HG02852 (cell line): ENCODE measurements around the gene KRT33B.

Experiments
- ATAC-seq: cut with Tn5 transposase; IDR thresholded peaks from one replicate; pipeline ENCODE4 v1.9.1; 2021; ENCODE audit warnings: mild to moderate bottlenecking, moderate library complexity; ENCODE audit not compliant: unreplicated experiment

The KRT33B gene

DNA sequence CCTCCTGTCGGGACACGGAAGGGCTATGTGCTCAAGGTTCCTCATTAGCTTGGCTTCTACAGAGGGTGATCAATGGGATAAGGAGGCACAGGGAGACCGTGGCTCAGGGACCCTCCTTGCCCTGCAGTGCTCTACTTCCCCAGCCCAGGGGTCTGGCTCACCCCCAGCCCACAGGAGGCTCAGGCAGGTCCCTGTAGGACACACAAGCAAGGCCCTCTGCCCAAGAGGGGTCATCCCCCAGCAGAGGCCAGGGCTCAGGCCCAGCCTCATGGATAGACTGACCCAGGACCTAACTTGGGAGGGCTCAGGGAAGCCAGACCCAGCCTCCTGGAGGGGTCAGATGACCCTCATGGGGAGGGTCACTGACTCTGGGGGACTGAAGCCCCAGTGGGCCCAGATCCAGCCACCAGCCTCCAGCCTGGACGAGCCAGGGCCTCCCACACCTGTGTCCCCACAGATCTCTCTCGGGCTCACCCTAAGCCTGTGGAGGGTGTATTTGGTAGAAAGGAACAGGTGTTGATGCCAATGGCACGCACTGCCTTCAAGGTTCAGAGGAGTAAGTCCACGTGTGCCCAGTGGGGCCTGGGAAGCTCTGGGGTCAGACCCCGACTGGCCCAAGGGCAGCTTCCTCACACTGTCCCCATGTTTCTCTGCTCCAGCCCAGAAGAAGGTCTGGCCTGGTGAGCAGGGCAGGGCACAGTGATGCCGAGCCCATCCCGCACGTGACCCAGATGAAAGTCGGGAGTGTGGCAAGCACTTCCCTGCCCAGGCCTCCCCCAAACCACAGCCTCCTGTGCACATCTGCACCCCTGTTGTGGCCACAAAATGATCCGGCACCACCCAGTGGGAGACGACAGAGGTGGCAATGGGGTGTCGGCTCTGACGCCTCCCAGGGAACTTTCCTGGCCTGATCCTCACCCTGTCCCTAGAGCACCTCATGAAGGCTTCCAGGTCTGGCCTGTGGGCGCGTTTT lies 43.2 kb downstream of the KRT33B start:
- no peak for ATAC-seq

DNA sequence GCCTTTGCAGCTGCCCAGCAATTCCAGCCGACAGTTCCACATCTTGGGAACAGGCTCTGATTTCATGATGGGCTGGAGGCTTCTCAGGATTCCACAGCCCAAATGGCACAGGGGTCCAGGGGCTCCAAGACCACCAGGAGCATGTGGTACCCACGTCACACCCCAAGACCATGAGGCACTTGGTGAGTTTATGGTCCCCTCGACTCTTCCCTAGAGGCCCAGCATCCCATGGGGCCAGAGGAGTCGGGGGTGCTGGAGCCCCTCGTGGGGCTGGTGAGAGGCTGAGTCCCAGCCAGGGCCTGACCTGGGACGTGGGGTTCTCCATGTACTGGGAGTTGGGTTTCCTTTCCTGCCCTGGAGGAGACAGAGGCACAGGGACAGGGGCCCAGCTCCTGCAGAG lies 44.0 kb downstream of the KRT33B start:
- ATAC-seq, result no peak

DNA sequence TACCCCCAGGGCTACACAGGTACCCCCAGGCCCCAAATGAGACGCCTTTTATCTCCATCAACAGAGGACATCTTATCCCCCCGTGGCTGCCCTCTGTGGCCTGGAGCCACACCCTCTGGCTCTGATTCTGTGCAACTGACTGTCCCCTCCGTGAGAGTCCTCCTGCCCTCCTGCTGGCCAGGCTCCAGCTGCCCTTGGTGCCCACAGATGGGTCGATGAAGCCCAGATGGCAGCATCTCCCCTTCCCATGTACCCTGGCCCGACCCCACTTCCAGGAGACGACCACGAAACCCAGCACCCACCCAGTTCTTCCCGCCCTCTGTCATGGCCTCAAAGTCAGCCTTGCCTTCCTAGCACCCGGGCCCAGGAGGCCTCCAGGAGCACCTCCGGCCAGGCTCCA lies 44.5 kb downstream of the KRT33B start:
- ATAC-seq, result no peak

DNA sequence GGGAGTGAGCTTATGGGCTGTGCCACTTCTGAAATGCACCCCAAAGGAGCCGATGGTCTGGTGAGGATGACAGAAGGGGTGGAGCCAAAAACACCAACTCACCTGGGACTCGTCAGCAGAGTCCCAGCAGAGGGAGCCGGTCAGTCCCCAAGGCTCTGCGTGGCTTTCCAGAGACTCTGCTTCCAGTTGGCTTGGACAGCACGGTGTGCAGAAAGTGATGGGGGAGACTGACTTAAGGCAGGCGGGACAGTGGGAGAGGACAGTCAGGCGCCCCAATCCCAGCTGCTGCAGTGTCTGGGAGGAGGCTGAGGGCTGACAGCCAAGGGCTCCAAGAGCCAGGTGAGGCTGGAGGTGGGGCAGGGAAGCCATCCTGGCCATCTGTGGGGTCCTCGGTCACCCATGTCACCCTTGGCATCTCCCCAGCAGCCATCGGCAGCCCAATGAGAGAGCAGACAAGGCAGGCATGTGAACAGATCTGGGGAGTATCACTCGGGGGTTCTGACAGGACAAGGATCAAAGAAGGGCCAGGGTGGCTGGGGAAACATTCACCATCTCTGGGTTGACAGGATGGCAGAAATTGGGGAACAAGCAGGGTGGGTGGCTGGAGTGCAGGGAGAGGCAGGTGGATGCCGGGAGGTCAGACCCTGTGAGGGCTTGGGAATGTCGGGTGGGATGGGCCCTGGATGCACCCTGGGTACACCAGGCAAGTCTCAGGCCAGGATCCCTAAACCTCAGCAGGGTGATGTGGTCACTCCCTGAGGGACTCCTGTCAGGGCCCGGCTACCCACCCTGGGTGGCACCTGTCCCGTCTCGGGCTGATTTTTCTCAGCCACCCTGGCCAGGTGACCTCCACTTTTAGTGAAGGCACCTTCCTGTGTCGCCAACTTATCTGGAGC lies 45.2 kb downstream of the KRT33B start:
- ATAC-seq, result no peak

DNA sequence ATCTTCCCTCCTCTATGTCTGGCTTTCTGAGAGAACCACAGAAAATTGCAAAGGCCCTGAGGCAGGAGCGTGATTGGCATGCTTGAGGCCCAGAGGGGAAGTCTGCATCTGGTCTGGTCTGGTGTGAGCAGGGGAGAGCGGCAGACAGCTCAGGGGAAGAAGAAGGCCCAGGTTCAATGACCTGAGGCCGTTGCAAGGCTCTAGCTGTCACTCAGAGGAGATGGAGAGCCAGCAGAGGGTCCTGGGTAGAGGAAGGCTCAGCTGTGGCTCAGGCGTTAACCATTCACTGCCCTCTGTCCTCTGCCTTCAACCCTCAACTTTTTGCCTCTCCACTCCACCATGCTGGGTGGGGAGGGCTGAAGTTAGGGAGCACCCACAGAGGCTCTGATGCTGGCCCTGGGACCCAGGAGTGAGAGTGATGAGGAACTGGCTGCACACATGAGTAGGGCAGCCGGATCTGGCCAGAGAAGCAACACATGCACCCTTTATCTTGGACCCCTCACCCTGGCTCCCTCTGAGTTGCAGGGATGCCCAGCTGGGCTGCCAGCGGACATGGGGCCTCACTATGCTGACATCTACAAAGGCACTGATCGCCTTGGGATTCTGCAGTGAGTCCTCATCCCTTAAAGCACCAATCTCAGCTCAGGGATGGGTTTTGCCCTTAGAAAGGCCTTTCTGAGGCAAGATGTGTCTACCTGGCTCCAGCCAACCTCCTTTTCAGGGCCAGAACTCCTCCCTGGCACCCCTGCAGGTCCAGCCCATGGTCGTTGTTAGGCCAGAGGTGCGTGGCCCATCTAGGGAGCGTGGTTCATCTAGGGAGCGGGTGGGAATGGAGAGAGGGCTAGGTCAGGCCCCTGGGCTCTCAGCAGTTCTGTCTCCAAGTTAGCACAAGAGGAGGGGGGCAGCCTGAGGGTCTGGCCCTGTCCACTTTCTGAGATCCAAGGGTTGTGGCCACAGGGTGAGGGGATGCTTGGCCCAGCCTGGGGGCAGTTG lies 46.4 kb downstream of the KRT33B start:
- no peak for ATAC-seq

DNA sequence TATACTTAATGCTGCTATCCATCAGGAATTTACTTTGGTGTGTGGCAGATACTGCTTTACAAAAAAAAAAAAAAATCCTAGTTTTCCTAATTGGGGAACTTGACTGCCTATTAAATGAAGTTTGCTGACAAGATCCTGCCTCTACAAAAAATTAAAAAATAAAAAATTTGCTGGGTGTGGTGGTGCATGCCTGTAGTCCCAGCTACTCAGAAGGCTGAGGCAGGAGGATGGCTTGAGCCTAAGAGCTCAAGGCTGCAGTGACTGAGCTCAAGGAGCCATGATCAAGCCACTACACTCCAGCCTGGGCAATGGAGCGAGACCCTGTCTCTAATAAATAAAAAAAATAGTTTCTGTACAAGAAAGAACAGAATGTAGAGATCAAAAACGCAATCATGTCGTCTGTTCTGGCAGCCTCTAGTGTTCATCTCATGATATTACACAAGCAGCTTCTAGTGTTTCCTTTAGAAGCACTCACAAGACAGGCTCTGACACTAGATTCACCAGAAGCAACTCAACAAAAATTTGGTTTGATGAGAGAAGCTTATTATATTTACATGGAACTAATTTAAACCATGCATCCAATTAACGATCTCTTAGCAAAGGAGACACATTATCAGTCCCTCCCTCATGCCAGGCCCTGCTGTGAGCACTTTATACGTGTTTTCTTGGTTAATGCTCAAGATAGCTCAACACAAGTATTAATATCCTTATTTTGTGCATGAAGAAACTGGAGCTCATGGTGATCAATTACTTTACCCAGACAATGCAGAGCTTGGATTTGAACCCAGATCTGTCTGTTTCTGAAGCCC lies 47.3 kb downstream of the KRT33B start:
- no peak for ATAC-seq

DNA sequence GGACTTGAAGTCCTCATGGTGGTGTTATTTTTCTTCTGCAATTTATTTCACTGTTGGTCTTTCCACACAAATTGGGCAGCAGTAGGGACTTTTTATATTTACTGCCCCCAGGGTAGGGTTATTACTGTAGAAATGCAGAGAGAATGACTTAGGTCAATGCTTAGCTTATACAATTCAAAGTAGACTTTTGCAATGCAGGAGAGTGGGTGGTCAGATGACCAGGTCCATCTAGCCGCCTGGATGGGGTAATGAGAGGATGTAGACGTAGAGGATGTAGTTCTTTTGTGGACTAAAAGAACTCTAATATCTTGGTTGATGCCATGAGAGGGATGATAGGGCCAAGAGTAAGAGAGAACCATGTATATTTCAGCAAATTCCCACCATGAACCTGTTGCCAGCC lies 51.4 kb downstream of the KRT33B start:
- no peak for ATAC-seq

DNA sequence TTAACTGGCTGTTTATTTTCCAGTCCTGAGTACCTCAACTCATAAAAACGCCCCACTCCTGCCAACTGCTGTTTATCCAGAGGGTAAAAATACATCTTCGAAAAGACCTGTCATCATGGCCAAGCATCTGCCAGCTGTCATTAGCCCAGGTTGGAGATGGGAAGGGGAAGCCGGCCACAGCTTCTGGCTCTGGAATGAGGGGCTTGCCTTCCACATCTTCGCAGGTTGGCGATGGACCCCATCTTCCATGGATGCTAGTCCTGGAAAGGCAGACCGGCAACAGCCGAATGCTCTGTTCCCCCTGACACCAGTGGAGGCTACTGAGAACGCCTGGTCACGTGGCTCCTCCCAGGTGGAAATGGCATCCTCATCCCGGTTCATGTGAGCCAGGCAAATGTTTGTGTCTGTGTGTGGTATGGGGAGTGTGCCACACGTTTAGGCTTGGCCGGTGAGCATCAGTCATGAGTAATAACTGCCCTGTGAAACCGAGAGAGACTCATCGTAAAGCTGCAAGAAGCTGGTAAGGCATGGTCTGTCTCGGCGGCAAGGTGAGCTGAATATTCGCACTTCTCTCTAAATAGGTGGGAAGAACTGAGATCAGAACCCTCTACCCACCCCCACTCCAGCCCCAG lies 53.7 kb downstream of the KRT33B start:
- ATAC-seq, result no peak

DNA sequence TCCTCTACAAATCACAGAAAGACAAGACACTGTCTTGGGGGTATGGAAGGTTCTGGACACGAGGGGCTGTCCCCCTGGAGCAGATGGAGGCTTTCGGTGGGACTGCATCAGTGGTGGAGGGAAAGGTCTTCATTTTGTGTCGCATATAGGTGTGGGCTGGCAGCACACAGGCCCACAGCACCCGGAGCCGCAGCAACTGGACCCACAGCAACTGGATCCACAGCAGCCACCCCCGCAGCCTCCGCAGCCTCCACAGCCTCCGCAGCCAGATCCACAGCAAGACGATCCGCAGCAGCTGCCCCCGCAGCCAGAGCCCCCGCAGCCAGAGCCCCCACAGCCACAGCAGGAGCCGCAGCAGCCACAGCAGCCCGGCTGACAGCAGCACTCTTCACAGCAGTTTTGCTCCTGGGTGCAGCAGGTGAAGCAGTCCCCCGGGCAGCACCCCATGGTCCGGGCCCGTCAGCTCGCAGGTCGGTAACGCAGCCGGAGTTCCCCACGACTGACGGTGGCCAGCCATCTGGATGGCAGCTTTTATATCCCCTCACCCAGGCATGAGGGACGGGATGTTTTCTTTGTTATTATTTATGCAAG lies 54.3 kb downstream of the KRT33B start, which contains the start of gene KRTAP17-1:
TSS of gene KRTAP17-1 (minus strand) at position 507 of the 591 bp plus-strand sequence. CDS start at position 447, 60 bp downstream.
- ATAC-seq, result no peak
